Activated naive CD4-positive, alpha-beta T cell treated with anti-CD3 and anti-CD28 coated beads, Interleukin-2, amount 50 U/mL, for 72 hours (primary cell): Measurements from ENCODE around the gene WIPF3. TPM values are rescaled to one million over a fixed set of nuclear protein-coding genes. Genes with fewer than 3 reads are reported as not detected.
"Not testable (repeated sequence)": the region's sequence is repeated elsewhere in the genome, so short reads cannot be mapped to it uniquely, and the experiment has no call there.

Experiments used
- ATAC-seq, 2 donors: fragments of 150-1000 bp; cut with Tn5 transposase; 2 replicates each; pipeline ENCODE4 v1.10.0; 2021; ENCODE audit warnings: mild to moderate bottlenecking in 2 of 2, moderate library complexity in 2 of 2
- DNase-seq, 2 donors: peaks; one replicate each; pipeline ENCODE4 v3.0.0; 2021 to 2022; ENCODE audit warnings: low spot score in 2 of 2
- H3K27ac Mint-ChIP-seq, 2 donors: one replicate each; pipeline ENCODE4 v1.8.0; 2022; ENCODE audit warnings: mild to moderate bottlenecking in 2 of 2, mixed read lengths in 2 of 2
- H3K36me3 Mint-ChIP-seq, 2 donors: one replicate each; pipeline ENCODE4 v1.8.0; 2022; ENCODE audit warnings: mixed read lengths in 2 of 2
- H3K9me3 Mint-ChIP-seq, 2 donors: one replicate each; pipeline ENCODE4 v1.8.0; 2022; ENCODE audit warnings: mixed read lengths in 2 of 2
- total RNA-seq, 2 donors: library from RNA; stranded (reverse); gene quantifications; one replicate each; pipeline ENCODE4 v1.2.3, GENCODE V29; 2022

The WIPF3 gene
- total RNA-seq, 2 donors from 2014 or later: not detected

- H3K27ac Mint-ChIP-seq: no peak overlapping the region
- no peak for ATAC-seq
- no peaks in the 10 kb centered on the region for H3K9me3 Mint-ChIP-seq
- DNase-seq: no peak
- H3K36me3 Mint-ChIP-seq: no peaks in the 10 kb centered on the region
Measured at GRCh38 chr7:29940199-29940598, 133.9 kb downstream of the WIPF3 start.

DNA sequence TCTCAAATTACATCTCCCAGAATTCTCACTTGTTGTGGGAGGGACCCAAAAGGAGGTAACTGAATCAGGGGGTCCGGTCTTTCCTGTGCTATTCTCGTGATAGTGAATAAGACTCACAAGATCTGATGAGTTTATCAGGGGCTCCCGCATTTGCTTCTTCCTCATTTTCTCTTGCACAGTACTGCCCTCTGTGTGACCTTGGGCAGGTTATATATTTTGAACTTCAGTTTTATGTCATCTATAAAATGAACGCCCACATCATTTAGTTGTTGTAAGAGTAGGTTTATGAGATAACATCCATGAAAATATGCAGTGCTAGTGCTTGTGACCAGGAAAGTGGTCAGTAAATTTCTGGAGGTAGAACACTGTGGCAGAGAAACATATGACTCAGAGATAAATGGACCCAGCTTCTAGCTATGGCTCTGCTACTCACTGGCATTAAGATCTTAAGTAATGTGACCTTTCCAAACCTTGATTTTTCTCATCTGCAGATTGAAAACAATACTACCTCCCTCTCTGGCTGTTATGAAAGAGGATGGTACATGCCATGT is 139.0 kb downstream of the WIPF3 start:
- H3K9me3 Mint-ChIP-seq: no peaks in the 10 kb centered on the region

DNA sequence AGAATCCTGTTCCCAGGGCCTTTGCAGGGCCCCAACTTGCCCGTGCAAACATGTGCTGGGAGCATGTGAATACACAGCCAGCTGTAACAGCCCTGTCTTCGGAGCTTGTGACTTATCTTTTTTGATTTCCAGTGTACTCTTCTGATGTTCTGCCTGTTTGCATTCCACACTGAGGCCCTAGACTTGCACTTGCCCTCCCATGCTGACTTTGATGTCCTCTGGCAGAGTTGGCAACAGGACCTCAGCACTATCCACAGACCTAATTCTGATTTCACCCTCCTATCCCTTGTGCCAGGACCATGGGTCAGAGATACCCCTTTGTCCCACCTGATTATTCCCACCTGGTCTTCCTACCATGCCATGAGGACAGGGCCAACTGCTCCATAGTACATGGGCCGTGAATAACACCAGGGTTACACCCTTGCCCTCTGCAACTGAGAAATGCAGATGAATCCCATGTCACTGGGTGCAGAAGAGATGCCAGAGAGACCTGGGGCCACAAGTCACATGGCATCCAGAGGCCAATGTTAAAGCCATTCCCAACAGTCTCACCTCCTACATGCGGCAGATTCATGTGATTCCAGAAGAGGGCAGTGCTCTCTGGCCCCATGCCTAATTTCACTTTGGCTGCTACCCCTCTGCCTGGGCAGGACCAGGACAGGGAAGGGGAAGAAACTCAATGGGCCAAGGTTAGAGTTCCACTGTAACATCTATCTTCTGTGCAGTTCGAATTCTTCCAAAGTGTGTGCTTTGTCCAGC is 140.3 kb downstream of the WIPF3 start:
- no peaks in the 10 kb centered on the region for H3K9me3 Mint-ChIP-seq
- H3K27ac Mint-ChIP-seq: peak overlapping the region in 1 of 2 donors; percentile 36
- peaks cover 0 to 4% of the 10 kb centered on the region in 2 donors for H3K36me3 Mint-ChIP-seq
- ATAC-seq: no peak
- DNase-seq: no peak

More for the DNA sequence above, 139.0 kb downstream of the WIPF3 start:
- ATAC-seq (no peak), DNase-seq (no peak)
- Mint-ChIP-seq H3K27ac (no peak overlapping the region), H3K36me3 (no peaks in the 10 kb centered on the region)

GRCh38 chr7:29948587-29948986 is 142.3 kb downstream of the WIPF3 start:
- H3K9me3 Mint-ChIP-seq: no peaks in the 10 kb centered on the region
- peaks cover 0 to 4% of the 10 kb centered on the region in 2 donors for H3K36me3 Mint-ChIP-seq
- no peak for ATAC-seq
- DNase-seq: no peak
- H3K27ac Mint-ChIP-seq: no peak overlapping the region

DNA sequence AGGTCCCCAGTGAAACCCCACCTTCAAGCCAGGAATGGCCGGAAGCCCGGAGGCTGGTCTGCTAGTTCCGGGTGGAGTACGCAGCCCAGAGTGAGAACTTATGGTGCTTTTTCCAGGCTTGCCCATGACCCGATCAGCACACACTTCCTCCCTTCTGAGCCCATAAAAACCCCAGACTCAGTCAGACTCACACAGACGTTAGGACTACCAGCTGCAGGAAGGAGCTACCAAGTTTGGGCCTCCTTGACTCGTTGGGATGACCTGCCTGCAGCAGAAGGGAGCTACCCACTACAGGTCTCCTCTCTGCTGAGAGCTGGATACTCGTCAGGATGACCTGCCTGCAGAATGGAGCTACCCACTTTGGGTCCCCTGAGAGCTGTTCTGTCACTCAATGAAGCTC is 144.2 kb downstream of the WIPF3 start:
- Mint-ChIP-seq H3K9me3 (no peaks in the 10 kb centered on the region), H3K27ac (no peak overlapping the region), H3K36me3 (peaks cover 0 to 4% of the 10 kb centered on the region in 2 donors)
- ATAC-seq: no peak
- no peak for DNase-seq

GRCh38 chr7:29951206-29951605 is 144.9 kb downstream of the WIPF3 start:
- no peak overlapping the region for H3K27ac Mint-ChIP-seq
- peaks cover 0 to 4% of the 10 kb centered on the region in 2 donors for H3K36me3 Mint-ChIP-seq

DNA sequence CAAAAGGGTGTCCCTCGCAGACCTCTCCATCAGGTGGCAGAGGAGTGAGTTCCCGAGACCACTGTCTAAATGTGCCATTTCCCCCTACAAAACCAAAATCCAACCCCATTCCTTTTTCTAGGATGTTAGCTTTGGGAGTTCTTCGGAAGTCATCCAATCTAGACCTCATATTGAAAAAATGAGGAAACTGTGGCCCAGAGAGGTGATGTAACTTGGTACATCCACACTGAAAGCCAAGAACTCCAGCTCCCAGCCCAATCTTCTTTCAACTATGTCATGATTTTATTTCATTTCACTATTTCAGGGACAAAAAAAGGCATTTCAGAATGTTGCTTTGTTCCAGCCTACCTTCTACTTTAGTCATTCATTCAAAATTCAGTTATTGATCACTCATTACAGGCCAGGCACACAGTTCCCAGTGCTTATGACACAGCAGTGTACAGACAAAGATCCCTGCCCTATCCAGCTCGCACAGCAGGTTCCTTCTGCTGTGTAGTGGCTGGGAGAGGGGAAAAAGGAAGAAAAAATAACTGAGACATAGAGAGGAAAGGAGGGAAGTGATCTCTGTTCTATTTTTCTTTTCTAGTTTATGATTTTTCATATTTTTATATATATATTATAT is 147.5 kb downstream of the WIPF3 start:
- ATAC-seq (no peak), DNase-seq (no peak)
- no peaks in the 10 kb centered on the region for H3K9me3 Mint-ChIP-seq
- H3K27ac Mint-ChIP-seq: no peak overlapping the region
- peaks cover 0 to 4% of the 10 kb centered on the region in 2 donors for H3K36me3 Mint-ChIP-seq

More at GRCh38 chr7:29951206-29951605, 144.9 kb downstream of the WIPF3 start:
- DNase-seq (no peak), ATAC-seq (no peak)
- no peaks in the 10 kb centered on the region for H3K9me3 Mint-ChIP-seq

DNA sequence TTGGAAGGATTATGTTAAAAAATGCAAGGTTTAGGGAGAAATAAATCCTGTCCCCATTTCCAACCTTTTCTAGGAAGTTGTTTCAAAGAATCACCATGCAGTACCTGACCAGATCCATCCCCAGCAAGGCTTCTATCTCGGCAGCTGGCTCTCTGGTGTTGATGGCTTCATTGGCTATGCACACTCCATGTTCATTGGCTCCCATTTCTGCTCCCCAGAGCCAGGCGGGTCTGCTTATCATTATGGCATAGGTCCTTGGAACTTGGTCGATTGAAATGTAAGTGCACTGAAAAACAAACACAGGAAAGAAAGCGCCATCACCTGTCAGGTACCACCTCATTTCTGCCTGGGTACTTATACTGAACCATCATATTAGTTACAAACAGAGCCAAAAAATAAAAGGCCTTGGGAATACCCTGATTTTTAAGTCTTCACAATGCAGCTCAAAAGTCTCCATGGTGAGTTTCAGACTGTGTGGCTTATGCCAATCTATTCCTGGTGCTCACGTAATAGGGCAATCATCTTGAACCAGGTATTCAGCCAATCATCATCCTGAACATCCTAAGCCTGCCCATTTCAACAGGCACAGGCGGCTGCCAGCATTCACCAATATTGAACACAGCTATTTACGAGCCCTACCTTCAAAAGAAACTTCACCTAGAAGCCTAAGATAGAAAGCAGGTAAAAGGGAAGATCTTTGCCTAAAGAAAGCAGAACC is 148.9 kb downstream of the WIPF3 start:
- no peaks in the 10 kb centered on the region for H3K9me3 Mint-ChIP-seq
- peaks cover 0 to 4% of the 10 kb centered on the region in 2 donors for H3K36me3 Mint-ChIP-seq
- H3K27ac Mint-ChIP-seq: no peak overlapping the region
- DNase-seq: no peak
- no peak for ATAC-seq

DNA sequence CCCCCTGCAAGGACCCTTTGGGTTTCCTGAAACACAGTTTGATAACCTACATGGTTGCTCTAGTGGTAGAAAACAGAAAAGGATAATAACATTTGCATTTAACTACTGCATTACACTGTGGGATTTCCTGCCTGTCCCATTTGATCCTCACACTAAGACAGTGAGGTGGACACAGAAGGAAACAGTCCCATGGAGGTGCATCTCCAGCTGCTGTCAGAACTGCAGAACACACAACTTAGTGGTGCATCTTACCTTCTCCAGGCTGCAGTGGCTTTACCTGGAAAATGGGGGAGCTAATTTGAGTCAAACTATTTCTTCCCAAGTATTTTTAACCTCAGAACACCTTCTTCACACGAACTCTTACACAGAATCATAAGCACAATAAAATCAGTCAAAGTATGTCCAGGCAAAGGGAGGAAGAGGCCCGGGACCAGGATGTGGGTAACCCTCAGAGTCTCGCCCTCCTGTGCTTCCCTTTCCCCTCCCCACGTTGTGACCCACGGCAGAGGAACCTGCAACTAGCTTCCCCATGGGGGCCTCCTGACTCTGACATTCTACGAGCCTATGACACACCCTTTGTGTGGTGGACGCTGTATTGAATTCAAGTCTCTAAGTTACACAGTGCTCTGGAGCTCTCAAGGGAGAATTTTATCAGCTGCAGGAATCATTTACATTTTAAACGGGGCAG is 149.6 kb downstream of the WIPF3 start:
- no peak for DNase-seq
- peaks cover 0 to 4% of the 10 kb centered on the region in 2 donors for H3K36me3 Mint-ChIP-seq
- ATAC-seq: peak; percentile 64 to 66
- H3K27ac Mint-ChIP-seq: peak overlapping the region in 1 of 2 donors; percentile 34
- no peaks in the 10 kb centered on the region for H3K9me3 Mint-ChIP-seq

GRCh38 chr7:29956487-29956836 is 150.2 kb downstream of the WIPF3 start:
- H3K9me3 Mint-ChIP-seq: no peaks in the 10 kb centered on the region
- peaks cover 0 to under 1% of the 10 kb centered on the region in 2 donors for H3K36me3 Mint-ChIP-seq
- DNase-seq (no peak), ATAC-seq (no peak)
- H3K27ac Mint-ChIP-seq: peak overlapping the region in 1 of 2 donors; percentile 34

DNA sequence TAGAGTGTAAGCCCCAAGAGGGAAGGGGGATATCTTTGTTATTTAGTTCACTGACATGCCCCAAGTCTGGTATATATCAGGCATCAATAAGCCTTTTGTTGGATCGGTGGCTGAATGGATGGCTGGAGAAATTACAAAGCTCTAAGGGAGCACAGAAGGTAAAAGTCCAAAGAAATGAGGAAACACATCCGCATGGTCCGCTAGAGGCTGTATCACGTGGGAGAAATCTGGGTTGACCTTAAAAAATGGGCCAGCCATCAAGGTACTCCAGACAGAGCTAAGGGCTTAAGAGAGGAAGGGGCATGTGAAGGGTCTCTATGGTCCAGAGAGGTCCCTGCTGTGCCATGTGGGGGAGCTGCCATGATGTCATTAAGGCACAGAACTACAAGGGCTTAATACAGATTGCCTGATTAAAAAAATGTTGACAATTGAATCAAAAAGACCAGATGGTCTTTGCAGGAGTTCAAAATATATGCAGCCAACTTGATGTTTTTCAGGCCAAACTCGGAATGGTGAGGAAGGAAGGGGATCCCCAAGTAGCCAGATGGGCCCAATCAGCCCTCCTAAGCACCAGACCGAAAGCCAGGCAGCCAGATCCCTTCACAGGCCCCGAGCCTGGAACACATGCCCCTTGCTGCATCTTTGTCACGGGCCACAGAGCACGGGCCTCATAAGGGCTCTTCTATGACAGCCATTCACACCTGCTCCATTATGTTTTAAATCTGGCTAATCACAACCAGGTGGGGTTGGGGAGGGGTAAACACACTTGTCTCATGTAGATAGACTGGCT is 151.4 kb downstream of the WIPF3 start:
- ATAC-seq (no peak), DNase-seq (no peak)
- no peaks in the 10 kb centered on the region for H3K36me3 Mint-ChIP-seq
- H3K9me3 Mint-ChIP-seq: no peaks in the 10 kb centered on the region
- H3K27ac Mint-ChIP-seq: no peak overlapping the region

- Mint-ChIP-seq H3K9me3 (no peaks in the 10 kb centered on the region), H3K36me3 (no peaks in the 10 kb centered on the region), H3K27ac (no peak overlapping the region)
- ATAC-seq (no peak), DNase-seq (no peak)
Measured at GRCh38 chr7:29958667-29959358, 152.5 kb downstream of the WIPF3 start.

GRCh38 chr7:29961611-29962010 is 155.3 kb downstream of the WIPF3 start:
- H3K36me3 Mint-ChIP-seq, ATAC-seq, H3K9me3 Mint-ChIP-seq, H3K27ac Mint-ChIP-seq, DNase-seq: not testable (repeated sequence)

DNA sequence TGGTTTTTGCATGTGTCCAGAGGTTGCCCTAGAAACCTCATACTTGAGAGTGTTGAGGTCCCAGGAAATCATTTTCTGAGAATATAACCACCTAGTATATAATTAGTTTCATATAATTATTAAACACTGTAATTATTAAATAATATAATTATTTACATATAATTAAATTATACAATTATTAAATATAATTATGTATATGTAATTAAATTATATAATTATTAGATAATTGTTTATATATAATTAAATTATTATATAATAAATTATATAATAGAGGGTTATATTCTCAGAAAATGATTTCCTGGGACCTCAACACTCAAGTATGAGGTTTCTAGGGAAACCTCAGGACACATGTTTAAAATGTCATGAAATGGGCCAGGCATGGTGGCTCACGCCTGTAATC is 155.7 kb downstream of the WIPF3 start:
- Mint-ChIP-seq H3K27ac (no peak overlapping the region), H3K36me3 (no peaks in the 10 kb centered on the region), H3K9me3 (no peaks in the 10 kb centered on the region)
- ATAC-seq (no peak), DNase-seq (no peak)

DNA sequence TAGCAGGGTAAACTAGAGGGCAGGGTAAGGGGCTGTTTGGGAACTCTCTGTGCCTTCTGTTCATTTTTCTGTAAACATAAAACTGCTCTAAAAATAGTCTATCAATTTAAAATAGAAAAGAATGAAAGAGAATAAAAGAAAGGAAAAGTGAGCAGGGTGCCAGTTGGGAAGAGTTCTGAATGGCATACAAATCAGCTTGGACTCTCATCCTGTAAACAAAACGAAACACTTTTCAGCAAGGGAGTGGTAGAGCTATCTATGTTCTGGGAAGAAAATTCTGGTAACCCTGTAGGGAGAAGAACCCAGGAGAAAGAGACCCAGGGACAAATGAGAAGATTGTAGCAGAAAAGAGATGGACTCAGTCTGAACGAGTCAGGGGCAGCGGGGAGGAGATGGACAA is 158.7 kb downstream of the WIPF3 start:
- no peak overlapping the region for H3K27ac Mint-ChIP-seq
- DNase-seq (no peak), ATAC-seq (no peak)
- H3K9me3 Mint-ChIP-seq: no peaks in the 10 kb centered on the region
- H3K36me3 Mint-ChIP-seq: no peaks in the 10 kb centered on the region
